DOHH2 (cell line): ENCODE measurements around the gene ANXA6.

Source experiments
- CTCF ChIP-seq: fragments of 200-600 bp; sonication (generic); IDR thresholded peaks from one replicate; pipeline ENCODE4 v1.5.1; 2014; ENCODE audit warnings: antibody characterized with exemption, mild to moderate bottlenecking, low read depth, low read length; ENCODE audit not compliant: poor library complexity, severe bottlenecking
- EZH2phosphoT487 ChIP-seq: fragments of 200-600 bp; sonication (generic); IDR thresholded peaks from 2 replicates; pipeline ENCODE4 v1.6.1; 2017; ENCODE audit warnings: borderline replicate concordance, mild to moderate bottlenecking, antibody characterized with exemption, low read length, moderate library complexity, mixed read lengths

GRCh38 chr5:151078490-151079262, 78.9 kb downstream of the ANXA6 start:
- TF ChIP-seq CTCF = no peak
- no peak for TF ChIP-seq EZH2phosphoT487
